ENCODE data around the gene ICOS. TPM values are rescaled to one million over a fixed set of nuclear protein-coding genes. Genes with fewer than 3 reads are reported as not detected.

The ICOS gene
- total RNA-seq, 1 experiment from 2014 or later: not detected

DNA sequence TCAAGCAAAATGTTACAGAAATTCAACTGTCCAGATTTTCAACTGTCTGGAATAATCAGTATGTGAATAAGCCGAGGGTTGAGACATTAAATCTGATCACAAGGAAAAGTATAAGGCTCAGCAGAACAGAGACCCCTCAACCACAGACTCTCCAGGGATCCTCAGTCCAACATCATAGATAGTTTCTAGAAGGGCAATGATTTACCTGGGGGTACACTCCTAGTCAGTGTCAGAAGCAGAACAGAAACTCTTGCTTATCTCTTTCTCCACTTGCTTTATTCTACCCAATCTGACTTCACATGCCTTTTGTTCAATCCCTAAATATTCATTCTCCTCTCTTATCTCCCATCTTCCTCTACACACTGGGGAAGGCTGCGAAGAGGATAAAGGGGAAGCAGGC is 36.4 kb downstream of the ICOS start:
- peaks cover 11 to 15% of the 10 kb centered on the region in 2 experiments for H3K4me1 Mint-ChIP-seq
- no CpG with 5 or more reads among the region's 2 CpGs for WGBS (ENCODE audit: extremely low coverage, insufficient read length, low lambda C conversion rate)

More for the DNA sequence above, 36.4 kb downstream of the ICOS start:
- no peak overlapping the region for H2BK12ac ChIP-seq (ENCODE audit: insufficient read length, low read depth, low read length)
- H3K9me3 Mint-ChIP-seq: peaks cover 0 to 3% of the 10 kb centered on the region in 2 experiments; a peak in 2 of 5 replicates
- H2AFZ ChIP-seq (ENCODE audit: low read length): no peak overlapping the region
- H4K5ac ChIP-seq (ENCODE audit: insufficient read length, low read depth, low read length): no peak overlapping the region
- H3K4ac ChIP-seq (ENCODE audit: low read depth, low read length): no peak overlapping the region
- H4K8ac ChIP-seq (replicated peaks; ENCODE audit: insufficient read length, low read depth, low read length): no peak overlapping the region
- H3K14ac ChIP-seq (ENCODE audit: insufficient read depth, low read length): no peak overlapping the region
- H3K23me2 ChIP-seq (ENCODE audit: insufficient read length, low read depth, low read length, poor library complexity, severe bottlenecking): no peaks in the 10 kb centered on the region
- H3K79me1 ChIP-seq (ENCODE audit: insufficient read depth, low read depth, low read length, poor library complexity, severe bottlenecking): no peaks in the 10 kb centered on the region
- no peaks in the 10 kb centered on the region; the same call in 1 of the 2 replicates for H3K4me1 ChIP-seq (ENCODE audit: insufficient read depth, low read length)
- no peak overlapping the region for H3K56ac ChIP-seq (ENCODE audit: insufficient read length, low read depth, low read length)
- no peak overlapping the region for H3K27ac ChIP-seq (ENCODE audit: insufficient read length, low read depth, low read length)
- no peaks in the 10 kb centered on the region for H4K20me1 ChIP-seq (ENCODE audit: control insufficient read depth, insufficient read depth, insufficient read length)
- H3K4me2 ChIP-seq (ENCODE audit: insufficient read depth, insufficient read length, low read length): no peak overlapping the region
- no peak overlapping the region for H3K9ac ChIP-seq (ENCODE audit: extremely low read depth, insufficient read length, low read length)
- H3K27ac Mint-ChIP-seq: no peak overlapping the region
- H2BK15ac ChIP-seq (ENCODE audit: low read depth, low read length): no peak overlapping the region
- H2BK120ac ChIP-seq (ENCODE audit: low read depth, low read length, poor library complexity, severe bottlenecking): no peak overlapping the region
- TF ChIP-seq, protein P1, sequence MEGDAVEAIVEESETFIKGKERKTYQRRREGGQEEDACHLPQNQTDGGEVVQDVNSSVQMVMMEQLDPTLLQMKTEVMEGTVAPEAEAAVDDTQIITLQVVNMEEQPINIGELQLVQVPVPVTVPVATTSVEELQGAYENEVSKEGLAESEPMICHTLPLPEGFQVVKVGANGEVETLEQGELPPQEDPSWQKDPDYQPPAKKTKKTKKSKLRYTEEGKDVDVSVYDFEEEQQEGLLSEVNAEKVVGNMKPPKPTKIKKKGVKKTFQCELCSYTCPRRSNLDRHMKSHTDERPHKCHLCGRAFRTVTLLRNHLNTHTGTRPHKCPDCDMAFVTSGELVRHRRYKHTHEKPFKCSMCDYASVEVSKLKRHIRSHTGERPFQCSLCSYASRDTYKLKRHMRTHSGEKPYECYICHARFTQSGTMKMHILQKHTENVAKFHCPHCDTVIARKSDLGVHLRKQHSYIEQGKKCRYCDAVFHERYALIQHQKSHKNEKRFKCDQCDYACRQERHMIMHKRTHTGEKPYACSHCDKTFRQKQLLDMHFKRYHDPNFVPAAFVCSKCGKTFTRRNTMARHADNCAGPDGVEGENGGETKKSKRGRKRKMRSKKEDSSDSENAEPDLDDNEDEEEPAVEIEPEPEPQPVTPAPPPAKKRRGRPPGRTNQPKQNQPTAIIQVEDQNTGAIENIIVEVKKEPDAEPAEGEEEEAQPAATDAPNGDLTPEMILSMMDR (conservative IDR thresholded peaks at IDR 0.05): no peak
- no peak overlapping the region for H2AK5ac ChIP-seq (ENCODE audit: insufficient read length, low read length)
- no peak for DNase-seq
- no peaks in the 10 kb centered on the region for H3K27me3 ChIP-seq (ENCODE audit: insufficient read depth, low read length)
- no peak overlapping the region for H3K4me3 Mint-ChIP-seq
- H3K36me3 Mint-ChIP-seq (ENCODE audit: insufficient read depth in 1 of 3, low read depth in 3 of 3): no peaks in the 10 kb centered on the region
- no peaks in the 10 kb centered on the region for H3K79me2 ChIP-seq (ENCODE audit: insufficient read depth, low read length)
- H3K18ac ChIP-seq (ENCODE audit: insufficient read length, low read depth, low read length): no peak overlapping the region
- peaks cover 3% of the 10 kb centered on the region; the same call in 1 of the 2 replicates for H3K27me3 Mint-ChIP-seq (ENCODE audit: low read depth)
- no peak overlapping the region for H2BK5ac ChIP-seq (ENCODE audit: insufficient read length, low read length)
- no peaks in the 10 kb centered on the region for H3K9me3 ChIP-seq (ENCODE audit: control insufficient read depth, low read depth, low read length)
- no peak overlapping the region for H4K91ac ChIP-seq (ENCODE audit: insufficient read length, low read depth, low read length)
- H3T11ph ChIP-seq (ENCODE audit: low read length): no peak overlapping the region
- no peak overlapping the region for H3K23ac ChIP-seq (ENCODE audit: insufficient read length, low read depth, low read length)
- no peak overlapping the region for H2BK20ac ChIP-seq (ENCODE audit: low read depth, low read length, poor library complexity, severe bottlenecking)
